Activated CD4-positive, alpha-beta T cell treated with anti-CD3 and anti-CD28 coated beads, Interleukin-2, amount 50 U/mL, for 1 hour (primary cell): Measurements from ENCODE around the gene EXOSC1.
"Not testable (repeated sequence)": the region's sequence is repeated elsewhere in the genome, so short reads cannot be mapped to it uniquely, and the experiment has no call there.

ENCODE experiments used
- DNase-seq: peaks from one replicate; pipeline ENCODE4 v3.0.0-alpha.2; 2020

Gene EXOSC1

DNA sequence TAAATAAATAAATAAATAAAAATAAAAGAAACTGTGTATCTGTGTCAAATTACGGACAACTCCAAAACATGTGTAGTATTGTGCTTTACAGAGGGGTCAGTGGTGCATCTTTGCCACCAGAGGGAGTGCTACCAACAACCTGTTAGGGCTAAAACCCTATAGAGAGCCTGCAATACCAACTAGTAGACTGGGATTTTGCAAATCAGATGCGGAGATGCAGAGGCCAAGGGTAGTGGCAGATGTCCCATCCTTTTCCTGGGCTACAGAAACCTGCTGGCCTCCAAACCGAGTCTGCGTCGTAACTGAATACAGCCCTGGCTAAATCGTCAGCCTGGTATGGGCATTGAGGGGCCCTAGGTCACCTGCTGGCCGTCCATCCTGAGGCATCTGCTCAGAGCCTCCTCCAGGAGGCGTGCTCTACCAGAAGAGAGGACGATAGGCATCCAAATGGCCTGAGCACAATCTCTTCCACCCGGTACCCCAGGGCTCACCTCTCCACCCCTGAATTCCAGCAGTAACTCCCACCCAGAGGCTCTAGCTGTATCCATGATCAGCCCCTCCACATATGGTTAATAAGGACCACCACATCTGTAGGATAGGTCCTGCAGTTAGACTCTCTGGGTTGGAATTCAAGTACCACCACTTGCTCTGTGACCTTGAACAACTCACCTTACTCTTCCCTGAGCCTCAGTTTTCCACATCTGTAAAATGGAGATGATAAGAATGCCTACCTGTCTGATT lies 38.4 kb downstream of the EXOSC1 start:
- peak; percentile 47 for DNase-seq

- not testable (repeated sequence) for DNase-seq
These were observed 39.3 kb downstream of the EXOSC1 start for GRCh38 chr10:97406483-97406882.

DNA sequence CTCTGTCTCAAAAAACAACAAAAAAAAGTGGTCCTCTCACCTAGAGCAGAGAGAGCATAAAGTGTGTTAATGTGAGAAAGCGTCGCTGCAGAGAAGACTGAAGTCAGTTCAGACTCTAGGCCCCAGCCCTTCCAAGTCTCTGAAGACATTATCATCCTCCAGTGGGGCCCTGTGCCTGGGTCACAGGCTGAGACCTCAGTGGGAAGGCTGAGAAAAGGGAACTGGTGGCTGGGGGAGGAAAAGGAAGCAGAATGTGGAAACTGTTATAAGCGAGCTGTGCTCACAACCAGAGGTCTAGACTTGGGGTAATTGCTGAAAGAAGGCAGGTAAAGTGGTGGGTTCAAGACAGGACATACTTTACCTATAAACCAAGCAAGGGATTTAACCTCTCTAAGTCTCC lies 39.7 kb downstream of the EXOSC1 start:
- no peak for DNase-seq

GRCh38 chr10:97404044-97404443 lies 41.8 kb downstream of the EXOSC1 start:
- no peak for DNase-seq

GRCh38 chr10:97401455-97401919 lies 44.3 kb downstream of the EXOSC1 start:
- no peak for DNase-seq

- DNase-seq, result peak; percentile 72
These were observed 44.9 kb downstream of the EXOSC1 start, which contains the start of gene RRP12 for GRCh38 chr10:97400665-97401454. TSS of gene RRP12 (minus strand) at chr10:97401340. CDS start at chr10:97401231, 109 bp downstream.

DNA sequence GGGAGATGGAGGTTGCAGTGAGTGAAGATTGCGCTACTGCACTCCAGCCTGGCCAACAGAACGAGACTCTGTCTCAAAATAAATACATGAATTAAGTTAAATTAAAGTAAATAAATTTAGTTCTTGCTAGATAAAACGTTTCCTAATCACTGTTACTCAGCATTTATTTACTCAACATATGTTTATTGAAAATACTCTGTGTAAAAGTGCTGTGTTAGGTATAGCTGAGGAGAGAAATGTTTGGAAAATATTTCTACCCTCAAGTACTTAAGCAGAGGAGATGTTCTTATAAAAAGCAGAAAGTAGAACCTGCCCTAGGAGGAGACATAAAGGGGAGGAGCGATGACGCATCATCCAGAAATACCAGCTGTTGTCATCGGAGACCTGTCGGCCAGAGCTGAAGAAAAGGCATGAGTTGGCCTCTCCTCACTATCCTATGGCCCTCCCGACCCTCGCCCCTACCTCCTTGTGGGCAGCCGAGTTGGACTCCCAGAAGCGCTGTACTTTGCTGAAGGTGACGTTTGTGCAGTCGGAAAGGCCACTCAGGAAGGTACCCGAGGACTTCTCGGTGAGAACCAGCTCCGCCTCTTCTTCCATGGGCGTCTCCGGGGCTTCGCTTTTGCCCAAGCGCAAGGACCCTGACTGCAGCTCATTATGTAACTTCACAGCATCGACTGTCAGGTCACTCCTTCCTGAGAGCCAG lies 45.8 kb downstream of the EXOSC1 start:
- DNase-seq, result peak; percentile 36

- no peak for DNase-seq
These were observed 49.8 kb downstream of the EXOSC1 start for GRCh38 chr10:97396056-97396455.

GRCh38 chr10:97393034-97393573 lies 52.7 kb downstream of the EXOSC1 start:
- DNase-seq, result no peak

DNA sequence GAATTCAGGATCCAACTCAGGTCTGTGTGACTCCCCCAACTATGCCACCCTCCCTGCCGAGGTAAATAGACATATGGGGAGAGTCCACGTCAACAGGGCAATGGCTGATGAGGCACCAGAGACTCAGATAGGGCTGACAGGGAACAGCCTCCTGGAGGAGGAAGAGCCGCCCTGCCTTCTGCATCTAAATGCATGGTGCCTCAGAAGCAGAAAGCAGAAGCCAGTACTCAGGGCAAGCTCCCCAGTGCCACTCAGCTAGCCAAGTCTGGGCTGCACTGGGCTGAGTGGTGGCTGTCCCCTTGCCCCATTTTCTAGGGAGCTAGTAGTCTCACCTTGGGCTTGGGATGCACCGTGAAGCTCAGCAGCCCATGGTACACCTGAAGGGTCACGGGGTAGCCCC lies 55.7 kb downstream of the EXOSC1 start:
- DNase-seq, result no peak

GRCh38 chr10:97388152-97388551 lies 57.7 kb downstream of the EXOSC1 start:
- DNase-seq, result no peak
